ENCODE data around the gene MAGI1.

Gene MAGI1

GRCh38 chr3:65807225-65807624 lies 231.5 kb downstream of the MAGI1 start:
- no peak for DNase-seq (ENCODE audit: low read depth in 3 of 3)

- DNase-seq (ENCODE audit: low read depth in 3 of 3): no peak
Observed at GRCh38 chr3:65806600-65806999, 232.1 kb downstream of the MAGI1 start.

- no peak for DNase-seq (ENCODE audit: low read depth in 3 of 3)
Observed at GRCh38 chr3:65796676-65797075, 242.0 kb downstream of the MAGI1 start.

- no peak for DNase-seq (ENCODE audit: low read depth in 3 of 3)
Observed at GRCh38 chr3:65795166-65795565, 243.6 kb downstream of the MAGI1 start.

GRCh38 chr3:65793495-65794200 lies 245.1 kb downstream of the MAGI1 start:
- DNase-seq (ENCODE audit: low read depth in 3 of 3): no peak

- no peak for DNase-seq (ENCODE audit: low read depth in 3 of 3)
Observed at GRCh38 chr3:65788461-65788860, 250.3 kb downstream of the MAGI1 start.

- no peak for DNase-seq (ENCODE audit: low read depth in 3 of 3)
Observed at GRCh38 chr3:65787827-65788226, 250.9 kb downstream of the MAGI1 start.

- no peak for DNase-seq (ENCODE audit: low read depth in 3 of 3)
Observed at GRCh38 chr3:65787340-65787739, 251.4 kb downstream of the MAGI1 start.

- no peak for DNase-seq (ENCODE audit: low read depth in 3 of 3)
Observed at GRCh38 chr3:65786890-65787289, 251.8 kb downstream of the MAGI1 start.

- no peak for DNase-seq (ENCODE audit: low read depth in 3 of 3)
Observed at GRCh38 chr3:65785065-65785645, 253.6 kb downstream of the MAGI1 start.

GRCh38 chr3:65783117-65783516 lies 255.6 kb downstream of the MAGI1 start:
- no peak for DNase-seq (ENCODE audit: low read depth in 3 of 3)

GRCh38 chr3:65781594-65781993 lies 257.1 kb downstream of the MAGI1 start:
- no peak for DNase-seq (ENCODE audit: low read depth in 3 of 3)

- no peak for DNase-seq (ENCODE audit: low read depth in 3 of 3)
Observed at GRCh38 chr3:65779390-65779789, 259.3 kb downstream of the MAGI1 start.

- DNase-seq (ENCODE audit: low read depth in 3 of 3): no peak
Observed at GRCh38 chr3:65778968-65779367, 259.8 kb downstream of the MAGI1 start.

- DNase-seq (ENCODE audit: low read depth in 3 of 3): no peak
Observed at GRCh38 chr3:65777050-65777449, 261.7 kb downstream of the MAGI1 start.

- no peak for DNase-seq (ENCODE audit: low read depth in 3 of 3)
Observed at GRCh38 chr3:65776494-65776893, 262.2 kb downstream of the MAGI1 start.

- no peak for DNase-seq (ENCODE audit: low read depth in 3 of 3)
Observed at GRCh38 chr3:65776081-65776480, 262.6 kb downstream of the MAGI1 start.

GRCh38 chr3:65772758-65773157 lies 266.0 kb downstream of the MAGI1 start:
- no peak for DNase-seq (ENCODE audit: low read depth in 3 of 3)

GRCh38 chr3:65767551-65767950 lies 271.2 kb downstream of the MAGI1 start:
- no peak for DNase-seq (ENCODE audit: low read depth in 3 of 3)

GRCh38 chr3:65762235-65762580 lies 276.5 kb downstream of the MAGI1 start:
- DNase-seq (ENCODE audit: low read depth in 3 of 3): no peak

- no peak for DNase-seq (ENCODE audit: low read depth in 3 of 3)
Observed at GRCh38 chr3:65761446-65762234, 277.1 kb downstream of the MAGI1 start.

GRCh38 chr3:65758876-65759598 lies 279.7 kb downstream of the MAGI1 start:
- no peak for DNase-seq (ENCODE audit: low read depth in 3 of 3)
